ENCODE data around the gene VSIG8. TPM values are rescaled to one million over a fixed set of nuclear protein-coding genes. Genes with fewer than 3 reads are reported as not detected.

The VSIG8 gene
- total RNA-seq, 1 experiment from 2014 or later = 0.13 TPM

DNA sequence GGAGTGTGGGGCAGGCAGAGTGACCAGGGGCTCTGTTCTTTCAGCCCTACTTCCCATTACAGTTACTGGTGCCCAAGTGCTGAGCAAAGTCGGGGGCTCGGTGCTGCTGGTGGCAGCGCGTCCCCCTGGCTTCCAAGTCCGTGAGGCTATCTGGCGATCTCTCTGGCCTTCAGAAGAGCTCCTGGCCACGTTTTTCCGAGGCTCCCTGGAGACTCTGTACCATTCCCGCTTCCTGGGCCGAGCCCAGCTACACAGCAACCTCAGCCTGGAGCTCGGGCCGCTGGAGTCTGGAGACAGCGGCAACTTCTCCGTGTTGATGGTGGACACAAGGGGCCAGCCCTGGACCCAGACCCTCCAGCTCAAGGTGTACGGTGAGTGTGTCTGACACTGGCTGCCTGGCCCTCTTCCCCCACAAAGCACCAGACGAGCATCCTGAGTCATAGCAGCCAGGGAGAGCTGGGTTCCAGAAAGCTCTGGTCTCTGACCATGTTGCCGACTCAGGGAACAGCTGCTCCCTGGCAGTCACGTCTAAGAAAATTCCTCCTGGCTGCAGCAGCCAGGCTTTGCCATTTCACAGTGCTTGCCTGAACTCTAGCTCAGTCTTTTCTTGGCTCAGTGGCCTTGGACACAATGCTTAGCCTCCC lies 32.5 kb downstream of the VSIG8 start:
- no peak for DNase-seq (ENCODE audit: low spot score)

DNA sequence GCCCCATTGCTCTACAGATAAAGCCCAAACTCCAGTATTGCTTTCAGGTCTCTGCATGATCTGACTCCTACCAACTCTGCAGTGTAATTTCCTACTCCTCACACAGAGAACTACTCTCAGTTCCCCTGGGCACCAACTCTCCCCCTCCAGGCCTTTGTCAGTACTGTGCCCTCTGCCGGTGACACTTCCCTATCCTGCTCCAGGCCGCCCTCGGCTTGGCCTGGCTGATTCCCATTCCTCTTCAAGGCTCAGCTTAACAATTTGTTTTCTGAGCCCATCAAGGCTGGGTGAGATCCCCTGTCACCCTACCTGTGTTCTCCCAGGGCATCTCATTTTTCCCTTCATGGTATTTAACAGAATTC lies 33.2 kb downstream of the VSIG8 start:
- DNase-seq (ENCODE audit: low spot score) = peak; percentile 57

DNA sequence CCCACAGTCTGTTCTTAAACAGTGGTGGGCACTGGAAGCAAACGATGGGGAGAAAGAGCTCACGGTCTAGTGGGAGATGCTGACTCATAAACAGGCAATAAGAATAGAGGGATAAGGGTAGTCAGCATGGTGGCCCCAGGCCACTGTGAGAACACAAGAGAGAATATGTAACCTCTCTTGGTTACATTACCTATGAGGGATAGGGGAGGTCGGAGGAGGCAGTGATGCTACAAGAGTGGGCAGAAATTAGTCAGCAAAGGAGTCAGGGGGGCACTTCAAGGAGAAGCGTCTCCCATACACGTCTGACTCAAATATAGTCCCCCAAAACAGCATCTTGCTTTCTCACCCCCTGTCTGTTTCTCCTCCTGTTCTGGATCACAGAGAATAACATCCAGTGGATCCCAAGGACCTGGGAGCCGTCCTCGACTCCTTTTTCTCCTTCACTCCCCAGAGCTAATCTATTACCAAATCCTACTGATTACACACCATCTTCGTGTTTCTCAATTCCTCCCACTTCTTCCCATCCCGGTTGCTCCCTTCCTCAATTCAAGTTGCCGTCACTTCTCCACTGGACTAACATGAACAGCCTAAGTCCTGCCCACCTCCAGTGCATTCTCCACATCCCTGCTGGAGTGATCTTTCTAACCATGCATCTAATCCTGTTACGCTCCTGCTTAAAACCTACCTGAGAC lies 33.7 kb downstream of the VSIG8 start:
- no peak for DNase-seq (ENCODE audit: low spot score)

DNA sequence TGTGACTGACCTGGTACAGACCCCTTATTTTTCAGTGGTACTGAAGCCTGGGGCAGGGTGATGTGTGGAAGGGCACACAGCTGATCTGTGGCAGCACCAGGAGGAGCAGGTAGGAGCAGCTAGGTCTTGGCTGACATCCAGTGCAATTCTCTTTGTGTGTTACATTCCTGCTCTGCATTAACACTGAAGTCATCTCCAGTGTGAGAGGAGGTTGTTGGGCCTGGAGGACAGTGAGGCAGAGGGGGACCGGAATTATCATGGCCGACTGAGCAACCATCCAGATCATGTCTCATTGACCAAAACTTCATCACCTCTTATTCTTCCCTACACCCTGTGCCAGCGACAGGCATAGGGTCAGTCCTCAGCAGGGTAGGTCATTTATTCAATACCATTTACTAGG lies 34.3 kb downstream of the VSIG8 start:
- DNase-seq (ENCODE audit: low spot score) = no peak

DNA sequence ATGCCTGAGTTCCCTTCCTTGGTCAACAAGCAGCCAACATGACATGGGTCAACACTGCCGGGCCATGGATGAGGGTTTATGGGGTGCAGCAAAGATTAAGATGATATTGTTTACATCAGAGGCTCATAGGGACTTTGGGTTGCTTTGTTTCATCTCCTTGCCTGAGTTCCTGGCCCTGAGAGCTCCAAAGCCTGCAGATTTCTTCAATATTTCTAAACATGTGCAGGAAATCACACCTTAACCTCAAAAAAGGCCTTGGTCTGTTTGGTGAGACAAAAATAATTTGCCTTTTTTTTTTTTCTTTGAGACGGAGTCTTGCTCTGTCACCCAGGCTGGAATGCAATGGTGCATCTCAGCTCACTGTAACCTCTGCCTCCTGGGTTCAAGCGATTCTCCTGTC lies 34.9 kb downstream of the VSIG8 start:
- DNase-seq (ENCODE audit: low spot score) = no peak

DNA sequence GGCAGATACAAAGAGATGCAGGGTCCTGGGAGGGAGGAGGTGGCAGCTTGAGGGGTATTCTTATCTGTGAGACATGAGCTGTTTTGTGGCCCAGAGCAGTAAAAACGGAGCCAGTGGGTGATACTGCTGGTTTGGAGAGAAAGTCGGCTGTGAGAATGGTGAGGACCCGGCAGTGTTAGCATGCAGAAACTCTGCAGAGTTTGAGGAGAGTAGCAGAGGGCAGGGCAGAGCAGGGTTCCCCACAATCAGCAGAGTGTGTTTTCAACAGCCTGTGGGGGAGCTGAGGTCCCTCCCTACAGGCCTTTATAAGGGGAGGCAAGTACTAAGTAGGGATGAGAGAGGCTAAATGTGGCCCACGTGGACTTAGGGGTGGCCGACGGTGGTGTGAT lies 35.4 kb downstream of the VSIG8 start:
- DNase-seq (ENCODE audit: low spot score) = no peak

DNA sequence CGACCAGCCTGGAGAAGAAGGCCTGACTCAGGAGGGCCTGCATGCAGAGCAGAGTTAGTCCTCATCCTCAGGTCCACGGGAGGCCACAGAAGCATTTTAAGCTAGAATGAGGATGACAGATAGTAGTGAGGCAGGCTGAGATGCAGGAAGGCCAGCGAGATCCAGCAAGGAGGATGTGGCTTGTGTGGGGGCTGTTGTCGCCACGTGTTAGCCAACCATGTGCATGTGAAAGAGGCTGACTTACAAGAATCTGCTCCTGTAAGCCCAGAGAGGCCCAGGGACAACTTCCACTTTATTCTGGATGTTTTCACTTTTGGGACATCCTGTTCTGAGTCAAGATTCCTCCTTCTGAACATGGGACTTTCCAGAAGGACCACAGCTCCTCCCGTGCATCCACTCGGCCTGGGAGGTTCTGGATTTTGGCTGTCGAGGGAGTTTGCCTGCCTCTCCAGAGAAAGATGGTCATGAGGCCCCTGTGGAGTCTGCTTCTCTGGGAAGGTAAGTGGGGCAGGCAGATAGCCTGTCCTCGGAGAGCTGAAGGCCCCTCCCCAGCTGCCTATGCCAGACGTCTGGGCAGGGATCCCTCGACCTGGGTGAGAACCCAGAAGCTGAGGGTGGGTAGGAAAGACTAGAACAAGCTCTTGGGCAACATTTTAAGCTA lies 35.9 kb downstream of the VSIG8 start, which contains the start of gene SLAMF8:
TSS of gene SLAMF8 (plus strand) at position 433 of the 661 bp plus-strand sequence. CDS start at position 459, 26 bp downstream.
- no peak for DNase-seq (ENCODE audit: low spot score)

DNA sequence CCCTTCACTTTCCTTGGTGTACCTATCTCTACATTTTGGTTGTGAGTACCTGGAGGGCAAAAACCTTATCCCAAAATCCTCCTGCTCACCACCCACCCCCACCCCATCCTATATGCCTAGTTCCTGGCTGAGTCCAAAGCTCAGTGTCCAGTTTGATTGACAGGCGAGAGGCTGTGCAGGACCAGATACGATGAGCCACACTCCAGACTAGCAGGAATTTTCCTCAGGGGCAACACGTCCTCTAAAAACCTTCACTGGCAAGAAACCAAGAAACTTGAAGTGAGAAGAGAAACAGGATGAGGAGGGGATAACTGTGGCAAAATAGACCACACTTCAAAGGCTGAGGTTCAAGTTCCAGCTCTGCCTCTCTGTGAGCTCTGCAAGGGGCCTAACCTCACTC lies 36.9 kb downstream of the VSIG8 start:
- no peak for DNase-seq (ENCODE audit: low spot score)

DNA sequence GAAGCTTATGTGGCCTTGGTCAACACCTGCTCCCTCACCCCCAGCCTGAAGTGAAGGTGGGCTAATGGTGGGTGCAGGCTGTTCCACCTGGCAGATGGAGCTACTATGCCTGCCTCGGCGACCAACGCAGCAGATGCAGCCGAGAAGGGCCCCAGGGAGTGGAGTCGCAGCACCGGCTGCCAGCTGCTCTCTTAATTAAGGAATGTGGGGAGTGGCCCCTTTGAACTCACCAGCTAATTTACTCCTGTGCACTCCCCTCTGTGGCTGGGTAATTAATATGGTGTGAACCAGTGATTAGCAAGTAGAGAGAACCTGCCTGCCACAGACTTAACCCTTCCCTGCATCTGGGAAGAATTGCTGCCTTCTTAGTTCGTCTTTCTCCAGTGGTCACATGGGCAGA lies 39.1 kb downstream of the VSIG8 start:
- no peak for DNase-seq (ENCODE audit: low spot score)

DNA sequence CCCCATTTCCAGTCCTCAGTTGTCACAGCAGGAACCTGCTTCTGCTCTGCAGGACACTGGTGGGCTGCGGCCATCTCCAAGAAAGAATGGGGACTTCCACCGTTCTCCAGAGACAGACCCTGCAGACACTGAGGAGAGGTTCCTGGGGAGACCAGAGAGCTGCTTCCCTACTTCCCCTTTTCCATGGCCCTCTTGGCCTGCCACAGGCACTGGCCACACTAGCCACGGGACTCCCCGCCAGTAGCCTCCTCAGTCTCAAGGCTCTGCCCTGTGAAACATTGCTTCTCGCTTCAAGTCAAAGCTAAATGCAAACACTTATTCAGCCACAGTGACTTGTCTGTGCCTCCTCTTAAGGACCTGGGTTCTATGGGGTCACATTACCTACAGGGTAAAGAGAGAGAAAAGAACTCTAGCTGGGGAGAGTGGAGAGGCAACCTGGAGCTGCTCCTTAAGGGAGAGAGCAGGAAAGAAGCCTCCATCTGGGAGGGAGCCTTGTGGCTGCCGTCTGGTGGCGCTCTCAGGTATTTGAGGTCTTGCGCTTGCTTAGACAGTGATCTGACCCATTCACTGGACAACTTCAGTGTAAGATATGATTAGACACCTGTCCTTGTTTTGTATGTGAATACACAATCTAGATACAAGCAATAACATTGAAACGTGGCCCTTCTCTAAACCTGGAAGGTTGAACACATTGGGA lies 41.1 kb downstream of the VSIG8 start:
- DNase-seq (ENCODE audit: low spot score) = peak; percentile 9

DNA sequence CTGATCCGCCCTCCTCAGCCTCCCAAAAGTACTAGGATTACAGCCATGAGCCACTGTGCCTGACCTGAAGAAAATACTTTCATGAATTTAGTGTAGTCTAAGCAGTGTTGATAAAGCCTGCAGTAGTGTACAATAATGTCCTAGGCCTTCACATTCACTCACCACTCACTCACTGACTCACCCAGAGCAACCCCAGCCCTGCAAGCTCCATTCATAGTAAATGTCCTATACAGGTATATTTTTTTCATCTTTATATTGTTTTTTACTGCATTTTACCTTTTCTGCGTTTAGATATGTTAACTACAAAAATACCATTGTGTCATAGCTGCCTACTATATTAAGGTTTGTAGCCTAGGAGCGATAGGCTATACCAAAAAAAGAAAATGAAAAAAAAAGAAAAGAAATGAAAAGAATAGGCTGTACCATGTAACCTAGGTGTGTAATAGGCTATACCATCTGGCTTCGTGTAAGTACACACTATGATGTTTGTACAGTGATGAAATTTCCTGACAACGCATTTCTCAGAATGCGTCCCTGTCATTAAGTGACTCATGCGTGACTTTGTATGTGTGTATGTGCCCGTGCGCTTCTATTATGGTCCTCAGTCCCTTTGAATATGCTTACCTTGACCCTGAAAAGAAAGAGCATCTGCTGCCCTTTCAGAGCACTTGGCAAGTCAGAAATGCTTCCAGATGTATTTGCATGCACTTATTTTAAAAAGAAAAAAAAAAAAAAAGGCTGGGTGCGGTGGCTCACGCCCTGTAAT lies 45.0 kb downstream of the VSIG8 start:
- peak; percentile 45 for DNase-seq (ENCODE audit: low spot score)

DNA sequence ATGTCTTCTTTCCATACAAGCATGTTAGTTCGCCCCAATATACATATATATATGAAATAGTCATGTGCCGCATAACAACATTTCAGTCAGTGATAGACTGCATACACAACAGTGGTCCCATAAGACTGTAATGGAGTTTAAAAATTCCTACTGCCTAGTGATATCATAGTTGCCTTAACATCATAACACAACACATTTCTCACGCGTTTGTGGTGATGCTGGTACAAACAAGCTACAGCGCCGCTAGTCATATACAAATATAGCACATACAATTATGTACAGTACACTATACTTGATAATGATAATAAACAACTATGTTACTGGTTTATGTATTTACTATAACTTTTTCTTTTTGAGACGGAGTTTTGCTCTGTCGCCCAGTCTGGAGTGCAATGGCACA lies 46.5 kb downstream of the VSIG8 start:
- no peak for DNase-seq (ENCODE audit: low spot score)

DNA sequence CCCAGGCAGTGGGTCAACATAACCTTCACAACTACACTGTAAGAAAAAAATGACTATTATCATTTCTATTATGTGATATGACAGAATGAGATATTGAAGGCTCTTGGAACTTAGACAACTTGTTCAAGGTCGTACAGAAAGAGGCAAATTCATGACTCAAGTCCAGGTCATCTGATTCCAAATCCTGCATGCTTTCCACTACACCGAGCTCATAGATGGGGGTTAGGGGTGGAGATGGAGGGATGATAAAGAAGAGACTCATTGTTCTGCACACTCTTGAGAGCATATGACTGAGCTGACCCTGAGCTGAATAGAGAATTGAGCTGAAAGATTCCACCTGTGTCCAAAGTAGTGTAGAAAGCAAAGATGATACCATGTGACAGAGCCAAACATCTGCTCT lies 57.5 kb downstream of the VSIG8 start:
- DNase-seq (ENCODE audit: low spot score) = no peak

Small RNAs within 50 kb of the gene (small RNA-seq; reads per million reads assigned to genes)
- not detected for gene MIR4259
- not detected for gene RF00570

Other genes starting within 250 kb of the VSIG8 start
- not detected in 2 replicates for gene CRP, start 148.1 kb downstream of the VSIG8 start, total RNA-seq (2014; rRNA removed; shearing (Covaris generic))
- gene DUSP23, start 81.7 kb downstream of the VSIG8 start, total RNA-seq (2014; rRNA removed; shearing (Covaris generic)) = 97.5 and 108 TPM in 2 replicates
- not detected in 2 replicates for gene FCRL6, start 60.3 kb downstream of the VSIG8 start, total RNA-seq (2014; rRNA removed; shearing (Covaris generic))
- not detected in 2 replicates for gene SLAMF8, start 35.8 kb downstream of the VSIG8 start, total RNA-seq (2014; rRNA removed; shearing (Covaris generic))
- 0.76 TPM in 1 of 2 replicates, not detected in the other for gene CFAP45, start 37.5 kb upstream of the VSIG8 start, total RNA-seq (2014; rRNA removed; shearing (Covaris generic))
- 778 and 828 TPM in 2 replicates for gene TAGLN2, start 62.9 kb upstream of the VSIG8 start, total RNA-seq (2014; rRNA removed; shearing (Covaris generic))
- gene IGSF9, start 83.0 kb upstream of the VSIG8 start, total RNA-seq (2014; rRNA removed; shearing (Covaris generic)) = 5.9 and 6.5 TPM in 2 replicates
- not detected in 2 replicates for gene SLAMF9, start 91.6 kb upstream of the VSIG8 start, total RNA-seq (2014; rRNA removed; shearing (Covaris generic))
- gene PIGM, start 169.3 kb upstream of the VSIG8 start, total RNA-seq (2014; rRNA removed; shearing (Covaris generic)) = 3.6 and 4.0 TPM in 2 replicates
- not detected in 2 replicates for gene KCNJ10, start 207.5 kb upstream of the VSIG8 start, total RNA-seq (2014; rRNA removed; shearing (Covaris generic))
- gene KCNJ9, start 218.9 kb upstream of the VSIG8 start, total RNA-seq (2014; rRNA removed; shearing (Covaris generic)) = not detected in 2 replicates
- gene IGSF8, start 236.0 kb upstream of the VSIG8 start, total RNA-seq (2014; rRNA removed; shearing (Covaris generic)) = 21.9 and 24.7 TPM in 2 replicates